Gastrocnemius medialis (tissue), 4 donors: Measurements from ENCODE around the gene CDC42BPG. TPM values are rescaled to one million over a fixed set of nuclear protein-coding genes. Genes with fewer than 3 reads are reported as not detected.

Experiments used
- ATAC-seq, 2 donors: fragments of 150-250 bp; one replicate each; pipeline ENCODE4 v1.9.1; 2016
- DNase-seq, 2 donors: peaks; one replicate each; pipeline ENCODE4 v3.0.0-alpha.2; 2019
- H3K27ac ChIP-seq, 4 donors: fragments of 200-600 bp; sonication (generic); 1 replicate in 1 of 4; 2 replicates in 3 of 4; pipeline ENCODE4 v1.5.1; 2016 to 2018; ENCODE audit warnings: mild to moderate bottlenecking in 2 of 4, moderate library complexity in 1 of 4
- H3K27me3 ChIP-seq, 3 donors: fragments of 200-600 bp; sonication (generic) in 2 of 3; 1 replicate in 1 of 3; 2 replicates in 2 of 3; pipeline versions ENCODE4 v1.5.1 to v1.6.0; 2016 to 2019; ENCODE audit warnings: mild to moderate bottlenecking in 1 of 3, moderate library complexity in 1 of 3
- H3K36me3 ChIP-seq, 2 donors: fragments of 200-600 bp; sonication (generic) in 1 of 2; one replicate each; pipeline ENCODE4 v1.5.1; 2017 to 2018
- H3K4me1 ChIP-seq, 2 donors: fragments of 200-600 bp; sonication (generic) in 1 of 2; one replicate each; pipeline ENCODE4 v1.5.1; 2016 to 2017; ENCODE audit warnings: mild to moderate bottlenecking in 2 of 2
- H3K4me3 ChIP-seq, 4 donors: fragments of 200-600 bp; sonication (generic) in 3 of 4; 1 replicate in 1 of 4; 2 replicates in 3 of 4; pipeline ENCODE4 v1.5.1; 2016 to 2019; ENCODE audit warnings: mild to moderate bottlenecking in 2 of 4
- H3K9me3 ChIP-seq, 3 donors: fragments of 200-600 bp; sonication (generic) in 2 of 3; 1 replicate in 1 of 3; 2 replicates in 2 of 3; pipeline ENCODE4 v1.5.1; 2016 to 2019
- CTCF ChIP-seq, 5 experiments: fragments of 450-650 bp in 3 of 5; fragments of 200-600 bp in 2 of 5; sonication (generic) in 2 of 5; IDR thresholded peaks in 4 of 5; conservative IDR thresholded peaks in 1 of 5; 1 replicate in 4 of 5; 2 replicates in 1 of 5; pipeline ENCODE4 v1.5.1; 2016 to 2019; ENCODE audit warnings: antibody characterized with exemption in 5 of 5, mild to moderate bottlenecking in 3 of 5, moderate library complexity in 3 of 5
- POLR2A ChIP-seq, 2 donors: fragments of 450-650 bp; IDR thresholded peaks; one replicate each; pipeline ENCODE4 v1.6.1; 2017; ENCODE audit warnings: antibody characterized with exemption in 2 of 2, mild to moderate bottlenecking in 2 of 2, moderate library complexity in 2 of 2
- in situ Hi-C, 4 donors: fragments of 200-750 bp; cut with MboI; loops; one replicate each; pipeline versions ENCODE4 v1.15.0 to v1.8.0; 2017; ENCODE audit warnings: low sequenced_read_pairs in 4 of 4
- intact Hi-C: fragments of 100-400 bp; cut with DNase I; formaldehyde crosslinking; loops from one replicate; pipeline ENCODE4 v1.15.1; 2023; ENCODE audit warnings: low total_unique reads
- total RNA-seq, 4 donors: library from RNA; depleted of rRNA; stranded (reverse); fragments of >200 nt; gene quantifications; one replicate each; pipeline versions ENCODE4 v1.1.0 to v1.2.3, GENCODE V29; 2016

CDC42BPG gene
- total RNA-seq, 4 donors from 2014 or later = 0.15 to 0.19 TPM; not detected in 2

- Histone ChIP-seq H3K4me3 (no peak overlapping the region), H3K36me3 (no peaks in the 10 kb centered on the region), H3K9me3 (no peaks in the 10 kb centered on the region), H3K27ac (peak overlapping the region; percentile 90 to 94 (median 92)), H3K27me3 (no peaks in the 10 kb centered on the region), H3K4me1 (peaks cover 83 to 93% of the 10 kb centered on the region in 2 donors)
- ATAC-seq (no peak), DNase-seq (peak in 1 of 2 donors; percentile 49)
- no peak for TF ChIP-seq CTCF (IDR thresholded peaks at IDR 0.05 in 4 of 5, conservative IDR thresholded peaks at IDR 0.05 in 1 of 5)
- TF ChIP-seq POLR2A (IDR thresholded peaks at IDR 0.05) = no peak
- intact Hi-C loops (loop anchor here (10.0 kb wide), 1 partner anchor 262 kb away; the partner anchor contains the start of genes TM7SF2 and ZNHIT2), in situ Hi-C loops (no loop called here)
These were observed 8.5 kb upstream of the CDC42BPG start for GRCh38 chr11:64852804-64853509.

GRCh38 chr11:64851831-64852351 lies 7.4 kb upstream of the CDC42BPG start:
- H3K4me1 ChIP-seq = peaks cover 79 to 84% of the 10 kb centered on the region in 2 donors
- ATAC-seq (no peak), DNase-seq (no peak)
- peak overlapping the region; percentile 33 to 94 (median 62) for H3K27ac ChIP-seq
- TF ChIP-seq CTCF (IDR thresholded peaks at IDR 0.05 in 4 of 5, conservative IDR thresholded peaks at IDR 0.05 in 1 of 5) = no peak
- no peak for TF ChIP-seq POLR2A (IDR thresholded peaks at IDR 0.05)
- no peaks in the 10 kb centered on the region for H3K27me3 ChIP-seq
- intact Hi-C loops (loop anchor here (10.0 kb wide), 1 partner anchor 263 kb away; the partner anchor contains the start of genes TM7SF2 and ZNHIT2), in situ Hi-C loops (no loop called here)
- no peak overlapping the region for H3K4me3 ChIP-seq
- H3K9me3 ChIP-seq = no peaks in the 10 kb centered on the region
- no peaks in the 10 kb centered on the region for H3K36me3 ChIP-seq

- Histone ChIP-seq H3K4me1 (peaks cover 71 to 76% of the 10 kb centered on the region in 2 donors), H3K9me3 (no peaks in the 10 kb centered on the region), H3K36me3 (no peaks in the 10 kb centered on the region), H3K4me3 (no peak overlapping the region), H3K27me3 (no peaks in the 10 kb centered on the region), H3K27ac (peak overlapping the region; percentile 33 to 65 (median 62))
- ATAC-seq (no peak), DNase-seq (no peak)
- peak in 1 of 5 experiments; percentile 9 for TF ChIP-seq CTCF (IDR thresholded peaks at IDR 0.05 in 4 of 5, conservative IDR thresholded peaks at IDR 0.05 in 1 of 5)
- TF ChIP-seq POLR2A (IDR thresholded peaks at IDR 0.05) = no peak
- in situ Hi-C loops = no loop called here
- intact Hi-C loops = loop anchor here (10.0 kb wide), 1 partner anchor 264 kb away; the partner anchor contains the start of genes TM7SF2 and ZNHIT2
These were observed 6.6 kb upstream of the CDC42BPG start for GRCh38 chr11:64850979-64851567.

GRCh38 chr11:64849598-64850356 lies 5.3 kb upstream of the CDC42BPG start:
- no peak overlapping the region for H3K4me3 ChIP-seq
- peaks cover 58 to 63% of the 10 kb centered on the region in 2 donors for H3K4me1 ChIP-seq
- intact Hi-C loops (loop anchor here (5.0 to 10.0 kb wide), 3 partner anchors 148 to 265 kb away; partner anchors contain the start of genes ARL2, BATF2, TM7SF2 and ZNHIT2), in situ Hi-C loops (loop anchor here (5.0 kb wide), 2 partner anchors 38 to 43 kb away; no protein-coding TSS in a partner anchor)
- TF ChIP-seq CTCF (IDR thresholded peaks at IDR 0.05 in 4 of 5, conservative IDR thresholded peaks at IDR 0.05 in 1 of 5) (peak in 3 of 5 experiments; percentile 8 to 30 (median 22)), POLR2A (IDR thresholded peaks at IDR 0.05) (no peak)
- H3K36me3 ChIP-seq = no peaks in the 10 kb centered on the region
- no peak for DNase-seq
- H3K27me3 ChIP-seq = peaks cover 0 to 2% (median 0%) of the 10 kb centered on the region in 3 donors
- H3K27ac ChIP-seq = peak overlapping the region; percentile 48 to 72 (median 58)
- H3K9me3 ChIP-seq = no peaks in the 10 kb centered on the region
- no peak for ATAC-seq
